DND-41 (cell line): ENCODE results near the gene IL37.

Experiments used
- CTCF ChIP-seq: IDR thresholded peaks from 2 replicates; pipeline ENCODE4 v1.5.1; 2012; ENCODE audit warnings: borderline replicate concordance, low read length, moderate library complexity, mild to moderate bottlenecking; ENCODE audit not compliant: poor library complexity, severe bottlenecking; ENCODE audit errors: extremely low read depth
- EZH2 ChIP-seq: IDR thresholded peaks from 3 replicates; pipeline ENCODE4 v1.6.1; 2012; ENCODE audit warnings: borderline replicate concordance, low read depth, mild to moderate bottlenecking, moderate library complexity, low read length, inconsistent platforms; ENCODE audit not compliant: severe bottlenecking

DNA sequence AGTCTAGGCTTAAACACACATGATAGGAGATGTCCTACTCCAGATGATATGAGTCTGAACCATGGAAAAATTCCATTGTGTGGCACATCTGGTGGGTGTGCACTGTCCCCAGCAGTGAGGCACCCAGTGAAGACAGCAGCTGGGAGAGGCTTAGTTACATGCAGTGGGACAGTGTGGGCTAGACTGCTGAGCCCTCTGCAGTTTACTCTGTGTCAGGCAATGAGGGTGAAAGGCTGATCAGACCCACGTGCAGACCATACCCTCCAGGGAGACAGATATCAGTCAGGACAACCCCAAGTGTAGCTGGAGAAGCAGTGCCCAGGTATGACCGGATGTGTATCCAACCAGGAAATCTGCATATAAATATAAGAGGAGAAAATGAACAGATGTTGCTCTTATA is 13.4 kb downstream of the IL37 start:
- TF ChIP-seq CTCF = no peak
- no peak for TF ChIP-seq EZH2
